Mucosa of gallbladder (tissue), 1 donor: ENCODE results near the gene GCG. TPM values are rescaled to one million over a fixed set of nuclear protein-coding genes. Genes with fewer than 3 reads are reported as not detected.

Source experiments
- DNase-seq: peaks from one replicate; pipeline ENCODE4 v3.0.0-alpha.2; 2020; ENCODE audit warnings: low spot score
- total RNA-seq: library from RNA; stranded (reverse); gene quantifications from one replicate; pipeline ENCODE4 v1.2.1, GENCODE V29; 2021
- donor health status: DM: no; HTN: no; CAD: no.

The GCG gene
- total RNA-seq, 1 donor from 2014 or later: 0.17 TPM

GRCh38 chr2:162149940-162150339, 2.1 kb downstream of the GCG start:
- DNase-seq: no peak

- DNase-seq: no peak
Measured at GRCh38 chr2:162149466-162149865, 2.6 kb downstream of the GCG start.

GRCh38 chr2:162148956-162149355, 3.1 kb downstream of the GCG start:
- DNase-seq: no peak

GRCh38 chr2:162143969-162144368, 8.1 kb downstream of the GCG start:
- no peak for DNase-seq

- DNase-seq: no peak
Measured at GRCh38 chr2:162138310-162138709, 13.7 kb downstream of the GCG start.

- no peak for DNase-seq
Measured at GRCh38 chr2:162127422-162127821, 24.6 kb downstream of the GCG start.

GRCh38 chr2:162126527-162126926, 25.5 kb downstream of the GCG start:
- DNase-seq: no peak

- no peak for DNase-seq
Measured at GRCh38 chr2:162126111-162126519, 25.9 kb downstream of the GCG start.

- no peak for DNase-seq
Measured at GRCh38 chr2:162125138-162125537, 26.9 kb downstream of the GCG start.

- no peak for DNase-seq
Measured at GRCh38 chr2:162123806-162124758, 28.0 kb downstream of the GCG start.

GRCh38 chr2:162118166-162119031, 33.6 kb downstream of the GCG start:
- DNase-seq: no peak

- DNase-seq: no peak
Measured at GRCh38 chr2:162116352-162116751, 35.7 kb downstream of the GCG start.

GRCh38 chr2:162115076-162115475, 37.0 kb downstream of the GCG start:
- DNase-seq: no peak

- DNase-seq: no peak
Measured at GRCh38 chr2:162114271-162114670, 37.8 kb downstream of the GCG start.

- DNase-seq: peak; percentile 21
Measured at GRCh38 chr2:162113776-162114168, 38.3 kb downstream of the GCG start.

- no peak for DNase-seq
Measured at GRCh38 chr2:162113088-162113775, 38.8 kb downstream of the GCG start.

GRCh38 chr2:162111958-162112850, 39.8 kb downstream of the GCG start:
- no peak for DNase-seq

- no peak for DNase-seq
Measured at GRCh38 chr2:162107361-162107901, 44.6 kb downstream of the GCG start.

GRCh38 chr2:162106746-162107145, 45.3 kb downstream of the GCG start:
- no peak for DNase-seq

GRCh38 chr2:162106146-162106551, 45.9 kb downstream of the GCG start:
- no peak for DNase-seq
